ENCODE data around the gene DOCK9. TPM values are rescaled to one million over a fixed set of nuclear protein-coding genes. Genes with fewer than 3 reads are reported as not detected.

DOCK9 gene
- total and polyA plus RNA-seq, 2 donors (not counting 3 experiments of a cell fraction or from before 2014, with no cell fraction given) = 147 to 323 TPM

DNA sequence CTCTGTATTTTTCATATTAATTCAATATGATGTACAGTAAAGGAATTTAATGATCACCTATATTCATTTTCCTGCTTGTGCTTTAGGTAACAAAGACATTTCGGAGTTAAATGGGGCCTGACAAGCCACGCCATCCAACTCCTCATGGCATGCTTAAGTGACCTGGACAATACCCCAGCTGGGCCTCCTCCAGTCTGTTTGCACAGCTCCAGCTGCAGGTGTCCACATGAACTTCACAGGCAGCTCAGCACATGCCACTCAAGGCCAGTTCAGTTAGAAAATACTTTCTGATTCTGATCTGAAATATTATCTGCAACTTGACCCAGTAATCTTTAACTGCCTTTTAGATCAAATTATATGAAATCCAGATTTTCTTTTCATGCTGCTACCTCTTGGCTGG, 135.8 kb downstream of the DOCK9 start:
- intact Hi-C loops (cut with micrococcal nuclease) = loop anchor here (2.0 kb wide), 1 partner anchor 169 kb away; no protein-coding TSS in a partner anchor

More for the DNA sequence above, 135.8 kb downstream of the DOCK9 start:
- Histone ChIP-seq H3K79me2 (ENCODE audit: control insufficient read depth, insufficient read depth, low read length) (no peaks in the 10 kb centered on the region), H3K4me1 (ENCODE audit: control insufficient read depth, extremely low read depth, insufficient read depth, low read length) (peaks cover 6% of the 10 kb centered on the region), H3K4me2 (ENCODE audit: insufficient read depth, low read length) (no peak overlapping the region), H2AFZ (ENCODE audit: low read depth, low read length) (no peak overlapping the region), H4K20me1 (replicated peaks; ENCODE audit: control insufficient read depth, extremely low read depth, insufficient read depth, low read length) (no peaks in the 10 kb centered on the region), H3K27ac (ENCODE audit: insufficient read depth, low read depth, low read length) (no peak overlapping the region), H3K9ac (replicated peaks; ENCODE audit: extremely low read depth, insufficient read depth, low read length) (no peak overlapping the region), H3K27me3 (ENCODE audit: control insufficient read depth in 2 of 2, insufficient read depth in 2 of 2, low read length in 2 of 2) (no peaks in the 10 kb centered on the region), H3K9me3 (replicated peaks; ENCODE audit: control insufficient read depth, insufficient read depth, low read length) (no peaks in the 10 kb centered on the region), H3K9me1 (replicated peaks; ENCODE audit: control insufficient read depth, extremely low read depth, insufficient read depth, low read length) (no peaks in the 10 kb centered on the region), H3K36me3 (ENCODE audit: control insufficient read depth in 2 of 2, extremely low read depth in 1 of 2, insufficient read depth in 2 of 2, low read length in 2 of 2) (peaks cover 27 to 35% of the 10 kb centered on the region in 2 experiments), H3K4me3 (replicated peaks in 1 of 3; ENCODE audit: insufficient read depth in 1 of 3, low read depth in 1 of 3, low read length in 3 of 3) (no peak overlapping the region)
- POLR2A ChIA-PET = no interaction called here
- no TSS peak for BruUV-seq (replicated peaks)
- CTCF ChIA-PET = interaction anchor here (1.0 to 2.9 kb wide), 4 partner anchors 12 to 424 kb away, joined by 4 to 26 read pairs (median 6); no protein-coding TSS in a partner anchor
- TF ChIP-seq, protein P1, sequence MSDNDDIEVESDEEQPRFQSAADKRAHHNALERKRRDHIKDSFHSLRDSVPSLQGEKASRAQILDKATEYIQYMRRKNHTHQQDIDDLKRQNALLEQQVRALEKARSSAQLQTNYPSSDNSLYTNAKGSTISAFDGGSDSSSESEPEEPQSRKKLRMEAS (IDR thresholded peaks at IDR 0.05; ENCODE audit: insufficient read depth, insufficient read length) = no peak
- no peak for TF ChIP-seq POLR2AphosphoS5 (IDR thresholded peaks at IDR 0.05; ENCODE audit: insufficient read depth, low read depth, low read length)
- no peak for TF ChIP-seq JUN (IDR thresholded peaks at IDR 0.05; ENCODE audit: borderline replicate concordance, insufficient read depth, insufficient read length, low read depth)
- no peak for TF ChIP-seq EZH2 (IDR thresholded peaks at IDR 0.05; ENCODE audit: borderline replicate concordance, low read depth, low read length, severe bottlenecking)
- no peak for TF ChIP-seq GATA2 (IDR thresholded peaks at IDR 0.05; ENCODE audit: insufficient read depth, insufficient read length, low read depth, low read length)
- no peak for TF ChIP-seq CTCF (IDR thresholded peaks at IDR 0.05; ENCODE audit: extremely low read depth in 1 of 2, insufficient read depth in 1 of 2, low read depth in 1 of 2, low read length in 2 of 2)
- no peak for TF ChIP-seq POLR2A (IDR thresholded peaks at IDR 0.05; ENCODE audit: low read depth, low read length)
- TF ChIP-seq FOS (IDR thresholded peaks at IDR 0.05; ENCODE audit: borderline replicate concordance, insufficient read depth, low read length) = no peak
- no peak for TF ChIP-seq MYC (IDR thresholded peaks at IDR 0.05; ENCODE audit: low read depth, low read length)
- dilution Hi-C loops (cut with MboI; ENCODE audit: extremely low pct_ligation_motif_present, low sequenced_read_pairs) = no loop called here
- DNase-seq (ENCODE audit: low read depth, low spot score) (no peak), FAIRE-seq (no peak)

Measured in endothelial cell of umbilical vein (primary cell).